ENCODE measurements around the gene ZCCHC4.

DNA sequence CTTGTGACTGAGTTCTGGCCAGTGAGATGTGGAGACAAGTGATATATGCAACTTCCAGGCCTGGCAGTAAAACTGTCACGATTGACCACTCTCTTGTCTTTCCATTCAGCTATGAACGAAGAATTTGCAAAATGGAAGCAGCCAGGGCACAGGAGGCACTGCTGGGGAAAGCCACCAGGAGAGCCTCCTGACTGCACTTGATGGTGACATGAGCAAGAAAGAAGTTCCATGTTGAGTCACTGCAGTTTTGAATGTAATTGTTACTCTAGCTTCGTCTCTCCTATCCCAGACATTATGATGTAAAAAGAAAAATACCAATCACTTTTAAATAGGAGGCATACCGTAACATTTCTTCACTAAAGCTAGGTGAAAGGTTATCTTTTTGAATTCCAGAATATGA, 32.4 kb upstream of the ZCCHC4 start:
- TF ChIP-seq, protein P1, sequence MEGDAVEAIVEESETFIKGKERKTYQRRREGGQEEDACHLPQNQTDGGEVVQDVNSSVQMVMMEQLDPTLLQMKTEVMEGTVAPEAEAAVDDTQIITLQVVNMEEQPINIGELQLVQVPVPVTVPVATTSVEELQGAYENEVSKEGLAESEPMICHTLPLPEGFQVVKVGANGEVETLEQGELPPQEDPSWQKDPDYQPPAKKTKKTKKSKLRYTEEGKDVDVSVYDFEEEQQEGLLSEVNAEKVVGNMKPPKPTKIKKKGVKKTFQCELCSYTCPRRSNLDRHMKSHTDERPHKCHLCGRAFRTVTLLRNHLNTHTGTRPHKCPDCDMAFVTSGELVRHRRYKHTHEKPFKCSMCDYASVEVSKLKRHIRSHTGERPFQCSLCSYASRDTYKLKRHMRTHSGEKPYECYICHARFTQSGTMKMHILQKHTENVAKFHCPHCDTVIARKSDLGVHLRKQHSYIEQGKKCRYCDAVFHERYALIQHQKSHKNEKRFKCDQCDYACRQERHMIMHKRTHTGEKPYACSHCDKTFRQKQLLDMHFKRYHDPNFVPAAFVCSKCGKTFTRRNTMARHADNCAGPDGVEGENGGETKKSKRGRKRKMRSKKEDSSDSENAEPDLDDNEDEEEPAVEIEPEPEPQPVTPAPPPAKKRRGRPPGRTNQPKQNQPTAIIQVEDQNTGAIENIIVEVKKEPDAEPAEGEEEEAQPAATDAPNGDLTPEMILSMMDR (IDR thresholded peaks at IDR 0.05; ENCODE audit: low read length), result no peak
- no peak for TF ChIP-seq EZH2 (IDR thresholded peaks at IDR 0.05; ENCODE audit: borderline replicate concordance, low read length)
